Right lobe of liver (tissue), 4 donors: ENCODE results near the gene SEMA4B.

ENCODE experiments used
- CTCF ChIP-seq, 4 donors: fragments of 200-600 bp in 3 of 4; fragments of 450-650 bp in 1 of 4; IDR thresholded peaks; one replicate each; pipeline versions ENCODE4 v1.5.1 to v1.8.0; 2016 to 2022; ENCODE audit warnings: antibody characterized with exemption in 4 of 4, mild to moderate bottlenecking in 2 of 4
- POLR2A ChIP-seq: fragments of 450-650 bp; IDR thresholded peaks from one replicate; pipeline ENCODE4 v1.6.1; 2017; ENCODE audit warnings: antibody characterized with exemption, mild to moderate bottlenecking
- donor health status: DM: no; HTN: no; CAD: no.
- donor health status: DM: no; HTN: no; CAD: no.
- donor health status: DM: no; HTN: yes; CAD: no.

- no peak for TF ChIP-seq POLR2A
- TF ChIP-seq CTCF (IDR thresholded peaks at IDR 0.05), result no peak
Observed at GRCh38 chr15:90259524-90259923, 58.4 kb downstream of the SEMA4B start.
